ENCODE results near the gene MLLT3. TPM values are rescaled to one million over a fixed set of nuclear protein-coding genes. Genes with fewer than 3 reads are reported as not detected.

The MLLT3 gene
- total RNA-seq, 1 donor from 2014 or later = 15.8 TPM

DNA sequence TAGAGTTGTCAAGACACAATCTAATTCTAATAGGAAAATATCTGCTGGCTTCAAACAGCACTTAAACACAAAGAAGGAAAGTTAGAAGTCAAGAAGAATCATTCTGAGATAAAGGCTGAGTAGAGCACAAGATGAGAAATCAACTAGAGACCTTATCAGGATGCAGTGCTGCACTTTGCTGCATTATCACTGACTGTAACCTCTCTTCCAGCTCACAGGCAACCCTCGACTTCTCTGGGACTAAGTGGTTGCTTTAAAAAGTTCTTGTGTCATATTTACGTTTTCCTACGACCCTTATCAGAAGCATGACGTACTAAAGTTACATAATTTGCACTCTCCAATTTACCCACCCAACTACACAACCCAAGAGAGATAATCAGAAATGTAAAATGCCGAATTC lies 176.1 kb downstream of the MLLT3 start:
- Histone ChIP-seq H3K27me3 (ENCODE audit: control insufficient read depth, insufficient read depth, low read length) (no peaks in the 10 kb centered on the region), H3K36me3 (ENCODE audit: control insufficient read depth, insufficient read depth, low read length) (no peaks in the 10 kb centered on the region), H3K4me3 (ENCODE audit: low read depth, low read length) (no peak overlapping the region)
- no peak for FAIRE-seq
- DNase-seq (ENCODE audit: low read depth) = no peak
- TF ChIP-seq, protein P1, sequence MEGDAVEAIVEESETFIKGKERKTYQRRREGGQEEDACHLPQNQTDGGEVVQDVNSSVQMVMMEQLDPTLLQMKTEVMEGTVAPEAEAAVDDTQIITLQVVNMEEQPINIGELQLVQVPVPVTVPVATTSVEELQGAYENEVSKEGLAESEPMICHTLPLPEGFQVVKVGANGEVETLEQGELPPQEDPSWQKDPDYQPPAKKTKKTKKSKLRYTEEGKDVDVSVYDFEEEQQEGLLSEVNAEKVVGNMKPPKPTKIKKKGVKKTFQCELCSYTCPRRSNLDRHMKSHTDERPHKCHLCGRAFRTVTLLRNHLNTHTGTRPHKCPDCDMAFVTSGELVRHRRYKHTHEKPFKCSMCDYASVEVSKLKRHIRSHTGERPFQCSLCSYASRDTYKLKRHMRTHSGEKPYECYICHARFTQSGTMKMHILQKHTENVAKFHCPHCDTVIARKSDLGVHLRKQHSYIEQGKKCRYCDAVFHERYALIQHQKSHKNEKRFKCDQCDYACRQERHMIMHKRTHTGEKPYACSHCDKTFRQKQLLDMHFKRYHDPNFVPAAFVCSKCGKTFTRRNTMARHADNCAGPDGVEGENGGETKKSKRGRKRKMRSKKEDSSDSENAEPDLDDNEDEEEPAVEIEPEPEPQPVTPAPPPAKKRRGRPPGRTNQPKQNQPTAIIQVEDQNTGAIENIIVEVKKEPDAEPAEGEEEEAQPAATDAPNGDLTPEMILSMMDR (IDR thresholded peaks at IDR 0.05; ENCODE audit: insufficient read depth, low read length, severe bottlenecking) = no peak

DNA sequence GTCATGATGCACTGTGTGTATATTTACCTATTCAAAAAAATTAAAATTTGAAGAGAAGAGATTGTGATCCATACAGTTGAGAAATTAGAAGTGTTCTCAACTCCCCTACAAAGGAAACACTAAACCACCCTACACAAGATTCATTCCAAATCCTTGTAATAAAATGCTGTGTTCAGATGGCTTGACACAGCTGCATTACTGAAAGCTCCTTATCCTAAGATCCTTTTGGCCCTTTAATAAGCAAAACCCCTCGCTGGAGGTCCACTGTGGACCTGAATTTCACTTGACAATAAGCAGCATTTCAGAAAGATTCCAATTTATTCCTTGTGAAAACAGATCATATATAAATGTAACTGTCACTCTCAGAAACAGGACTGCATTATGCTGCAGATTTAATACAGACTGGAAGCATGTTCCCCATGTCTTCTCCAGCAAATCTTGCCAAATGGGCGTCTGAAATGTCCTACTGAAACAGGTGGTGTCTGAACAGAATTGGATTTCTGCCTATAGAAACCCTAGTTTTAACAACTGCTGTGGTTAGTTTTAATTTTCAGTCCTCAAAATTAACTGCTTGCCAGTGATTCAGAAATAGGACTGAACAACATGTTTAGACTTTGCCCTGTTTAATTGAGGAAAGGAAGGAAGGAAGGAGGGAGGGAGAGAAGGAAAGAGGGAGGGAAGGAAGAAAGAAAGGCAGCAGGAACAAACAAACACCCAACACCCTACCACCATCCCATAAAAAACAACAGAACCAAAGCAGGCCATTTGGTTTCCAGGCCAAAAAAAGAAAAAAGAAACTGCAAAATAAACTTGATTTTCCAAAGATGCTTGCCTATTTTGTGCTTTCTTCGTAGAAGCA lies 179.6 kb downstream of the MLLT3 start:
- no peaks in the 10 kb centered on the region for H3K36me3 ChIP-seq (ENCODE audit: control insufficient read depth, insufficient read depth, low read length)
- no peak for DNase-seq (ENCODE audit: low read depth)
- FAIRE-seq = no peak
- TF ChIP-seq, protein P1 (IDR thresholded peaks at IDR 0.05; ENCODE audit: insufficient read depth, low read length, severe bottlenecking) = no peak
- no peak overlapping the region for H3K4me3 ChIP-seq (ENCODE audit: low read depth, low read length)
- H3K27me3 ChIP-seq (ENCODE audit: control insufficient read depth, insufficient read depth, low read length) = no peaks in the 10 kb centered on the region

DNA sequence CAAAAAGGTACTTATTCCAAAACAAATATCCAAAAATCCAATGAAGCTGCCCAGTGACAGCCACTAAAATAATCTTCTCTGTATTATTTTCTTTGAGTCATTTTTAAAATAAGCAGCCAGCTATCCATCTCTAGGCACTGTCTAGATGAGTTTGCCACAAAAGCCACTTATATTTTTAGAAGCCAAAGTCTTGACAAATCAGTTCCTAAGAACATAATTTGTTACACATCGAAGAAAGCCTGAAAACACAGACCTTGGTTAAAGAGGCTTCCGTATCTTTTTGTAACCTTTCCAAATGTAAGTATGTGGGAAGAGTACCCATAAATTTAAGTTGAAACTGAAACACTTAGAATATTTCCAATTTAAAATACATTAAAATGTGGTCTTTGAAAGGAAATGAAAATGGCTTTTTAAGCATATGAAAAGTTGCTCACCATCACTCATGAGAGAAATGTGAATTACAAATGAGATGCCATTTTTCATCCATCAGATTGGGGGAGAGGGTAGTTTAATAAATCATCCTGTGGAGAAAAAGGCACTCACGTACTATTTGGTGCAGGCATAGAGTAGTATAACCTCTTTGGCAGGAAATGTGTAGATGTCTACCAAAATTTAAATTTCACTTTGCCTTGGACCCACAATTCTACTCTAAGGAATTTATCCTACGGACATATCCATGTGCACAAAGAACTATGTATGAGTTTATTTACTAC lies 180.4 kb downstream of the MLLT3 start:
- H3K27me3 ChIP-seq (ENCODE audit: control insufficient read depth, insufficient read depth, low read length) = no peaks in the 10 kb centered on the region
- H3K4me3 ChIP-seq (ENCODE audit: low read depth, low read length) = no peak overlapping the region
- H3K36me3 ChIP-seq (ENCODE audit: control insufficient read depth, insufficient read depth, low read length) = no peaks in the 10 kb centered on the region
- FAIRE-seq (no peak), DNase-seq (ENCODE audit: low read depth) (no peak)
- TF ChIP-seq, protein P1 (IDR thresholded peaks at IDR 0.05; ENCODE audit: insufficient read depth, low read length, severe bottlenecking) = no peak

DNA sequence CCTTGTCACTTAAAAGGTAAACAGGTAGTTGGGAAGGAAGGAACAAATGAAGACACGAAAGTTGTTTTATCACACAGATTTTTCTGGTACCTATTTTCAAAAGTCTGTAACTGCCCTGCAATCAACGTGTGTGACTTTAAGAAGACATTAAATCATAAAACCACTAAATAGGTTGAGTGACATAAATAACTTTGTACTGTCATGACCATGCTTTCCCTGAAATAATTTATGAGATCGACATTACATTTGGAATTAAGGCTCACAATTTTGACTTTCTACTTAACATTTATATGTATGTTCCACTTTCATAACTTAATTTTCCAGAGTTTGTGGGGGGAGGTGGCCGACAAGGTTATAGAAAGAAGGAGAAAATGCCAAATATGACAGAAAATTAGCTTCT lies 181.1 kb downstream of the MLLT3 start:
- TF ChIP-seq, protein P1 (IDR thresholded peaks at IDR 0.05; ENCODE audit: insufficient read depth, low read length, severe bottlenecking) = no peak
- no peak overlapping the region for H3K4me3 ChIP-seq (ENCODE audit: low read depth, low read length)
- DNase-seq (ENCODE audit: low read depth) (no peak), FAIRE-seq (no peak)
- H3K27me3 ChIP-seq (ENCODE audit: control insufficient read depth, insufficient read depth, low read length) = no peaks in the 10 kb centered on the region
- no peaks in the 10 kb centered on the region for H3K36me3 ChIP-seq (ENCODE audit: control insufficient read depth, insufficient read depth, low read length)

DNA sequence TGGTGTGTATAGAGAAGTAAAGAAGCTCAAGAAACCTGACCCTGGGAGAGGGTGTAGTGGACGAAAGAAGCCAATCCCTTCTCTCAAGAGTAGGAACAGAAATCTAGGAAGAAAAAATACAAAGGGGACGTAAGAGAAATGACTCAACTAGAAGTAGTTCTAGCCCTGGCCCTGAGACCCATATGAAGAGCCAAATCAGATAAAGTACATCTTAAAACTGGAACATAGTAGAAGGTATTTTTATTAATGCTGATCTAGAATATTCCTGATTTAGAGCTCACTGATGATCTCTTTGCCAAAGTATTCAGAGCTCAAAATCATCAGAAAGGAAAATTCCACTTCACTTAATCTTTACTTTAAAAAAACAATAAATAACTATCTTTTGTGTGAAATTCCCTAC lies 184.8 kb downstream of the MLLT3 start:
- H3K4me3 ChIP-seq (ENCODE audit: low read depth, low read length) = no peak overlapping the region
- TF ChIP-seq, protein P1 (IDR thresholded peaks at IDR 0.05; ENCODE audit: insufficient read depth, low read length, severe bottlenecking) = no peak
- DNase-seq (ENCODE audit: low read depth) = no peak
- FAIRE-seq = no peak
- no peaks in the 10 kb centered on the region for H3K36me3 ChIP-seq (ENCODE audit: control insufficient read depth, insufficient read depth, low read length)
- H3K27me3 ChIP-seq (ENCODE audit: control insufficient read depth, insufficient read depth, low read length) = no peaks in the 10 kb centered on the region

All from bronchial epithelial cell (primary cell).